ENCODE results near the gene RAB23. TPM values are rescaled to one million over a fixed set of nuclear protein-coding genes. Genes with fewer than 3 reads are reported as not detected.

RAB23 gene
- total RNA-seq, 2 experiments from 2014 or later, result 1.4 to 1.5 TPM

GRCh38 chr6:57207872-57208271, 14.2 kb downstream of the RAB23 start:
- CTCF ChIA-PET, result interaction anchor here (0.7 to 1.6 kb wide), 3 partner anchors 14 to 109 kb away, joined by 3 to 6 read pairs (median 4); partner anchors contain the start of genes PRIM2 and RAB23
- peaks cover 21% of the 10 kb centered on the region for H3K4me1 Mint-ChIP-seq

DNA sequence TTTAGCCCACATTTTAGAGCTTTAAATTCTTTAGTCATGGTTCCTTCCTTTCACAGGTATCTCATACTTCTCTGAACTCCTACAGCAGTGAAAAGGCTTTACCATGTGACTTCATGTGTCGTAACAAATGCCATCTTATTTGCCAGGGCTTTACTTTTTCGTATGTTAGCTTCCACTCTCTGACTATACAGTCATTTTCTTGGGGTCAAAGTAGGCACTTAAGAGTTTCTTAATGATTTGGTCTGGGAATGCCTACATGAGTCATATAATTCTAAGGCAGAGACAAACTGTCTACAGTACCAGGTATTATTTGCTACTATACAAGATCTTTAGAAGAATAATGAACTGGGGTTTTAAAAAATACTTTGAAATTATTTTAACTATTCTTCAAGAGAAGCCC, 15.0 kb downstream of the RAB23 start:
- CTCF ChIA-PET, result interaction anchor here (0.5 to 1.6 kb wide), 5 partner anchors 15 to 110 kb away, joined by 3 to 6 read pairs (median 3); partner anchors contain the start of genes PRIM2 and RAB23
- H3K9me3 Mint-ChIP-seq (ENCODE audit: low read depth), result no peaks in the 10 kb centered on the region
- H3K27ac Mint-ChIP-seq, result no peak overlapping the region
- H3K36me3 Mint-ChIP-seq (ENCODE audit: low read depth), result no peaks in the 10 kb centered on the region
- ATAC-seq, result peak; percentile 76
- intact Hi-C loops (cut with DNase I, micrococcal nuclease), result loop anchor here in 1 of 2 experiments (5.0 kb wide), 1 partner anchor 60 kb away; no protein-coding TSS in a partner anchor
- DNase-seq, result no peak
- POLR2A ChIA-PET, result interaction anchor here (0.8 to 1.2 kb wide), 2 partner anchors 15 to 59 kb away, joined by 3 read pairs; partner anchors contain the start of gene RAB23
- H3K27me3 Mint-ChIP-seq, result no peaks in the 10 kb centered on the region
- peaks cover 21% of the 10 kb centered on the region for H3K4me1 Mint-ChIP-seq
- H3K4me3 Mint-ChIP-seq, result no peak overlapping the region

More at GRCh38 chr6:57207872-57208271, 14.2 kb downstream of the RAB23 start:
- ATAC-seq (peak; percentile 79), DNase-seq (no peak)
- POLR2A ChIA-PET, result no interaction called here
- Mint-ChIP-seq H3K27me3 (no peaks in the 10 kb centered on the region), H3K27ac (no peak overlapping the region), H3K36me3 (ENCODE audit: low read depth) (no peaks in the 10 kb centered on the region), H3K4me3 (no peak overlapping the region), H3K9me3 (ENCODE audit: low read depth) (no peaks in the 10 kb centered on the region)
- intact Hi-C loops (cut with DNase I, micrococcal nuclease), result loop anchor here in 1 of 2 experiments (5.0 kb wide), 1 partner anchor 59 kb away; no protein-coding TSS in a partner anchor

DNA sequence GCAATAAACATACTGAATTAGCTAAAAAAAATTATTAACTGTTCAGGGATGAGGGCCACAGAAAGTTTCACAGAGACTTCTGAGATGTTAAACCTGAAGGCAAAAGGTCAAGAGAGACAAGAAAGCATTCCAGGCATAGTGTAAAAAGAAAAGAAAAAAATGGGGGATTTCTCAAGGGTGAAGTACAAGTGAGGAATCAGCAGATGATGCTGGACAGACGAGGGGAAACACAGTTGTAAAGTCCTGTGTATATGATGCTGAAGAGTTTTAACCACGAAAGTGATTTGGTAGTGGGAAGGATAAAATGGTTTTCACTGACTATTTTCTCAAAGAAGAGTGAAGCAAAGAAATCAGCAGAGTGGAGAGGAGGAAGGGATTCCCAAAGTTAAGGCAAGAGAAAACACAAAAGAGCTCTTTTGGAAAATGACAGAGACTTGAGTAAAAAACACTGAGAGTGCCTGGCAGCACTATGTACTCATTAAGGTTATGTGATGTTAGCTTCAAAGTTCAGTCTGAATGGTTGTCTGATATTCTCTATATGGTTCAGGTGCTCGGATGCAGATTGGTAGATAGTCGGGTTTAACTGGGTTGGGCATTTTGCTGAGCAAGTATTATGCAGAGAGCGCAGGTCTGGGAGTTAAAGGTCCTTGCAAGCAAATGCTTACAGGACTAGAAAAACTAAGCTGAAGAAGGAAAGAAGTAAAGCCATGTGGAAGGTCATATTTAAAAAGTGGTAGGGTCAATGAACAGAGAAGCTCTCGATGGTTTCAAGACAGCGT, 16.4 kb downstream of the RAB23 start:
- POLR2A ChIA-PET, result no interaction called here
- no peak overlapping the region for H3K4me3 Mint-ChIP-seq
- intact Hi-C loops (cut with DNase I, micrococcal nuclease), result loop anchor here in 1 of 2 experiments (5.0 kb wide), 1 partner anchor 62 kb away; no protein-coding TSS in a partner anchor
- H3K9me3 Mint-ChIP-seq (ENCODE audit: low read depth), result no peaks in the 10 kb centered on the region
- no peak overlapping the region for H3K27ac Mint-ChIP-seq
- CTCF ChIA-PET, result no interaction called here
- no peaks in the 10 kb centered on the region for H3K27me3 Mint-ChIP-seq
- ATAC-seq, result no peak
- no peaks in the 10 kb centered on the region for H3K36me3 Mint-ChIP-seq (ENCODE audit: low read depth)
- no peak for DNase-seq
- peaks cover 21% of the 10 kb centered on the region for H3K4me1 Mint-ChIP-seq

- Mint-ChIP-seq H3K9me3 (ENCODE audit: low read depth) (no peaks in the 10 kb centered on the region), H3K27ac (no peak overlapping the region), H3K36me3 (ENCODE audit: low read depth) (no peaks in the 10 kb centered on the region), H3K4me3 (no peak overlapping the region), H3K27me3 (no peaks in the 10 kb centered on the region), H3K4me1 (peaks cover 10% of the 10 kb centered on the region)
- ChIA-PET CTCF (no interaction called here), POLR2A (no interaction called here)
- intact Hi-C loops (cut with DNase I, micrococcal nuclease), result no loop called here
- ATAC-seq (no peak), DNase-seq (no peak)
Observed at GRCh38 chr6:57201718-57202117, 20.4 kb downstream of the RAB23 start.

DNA sequence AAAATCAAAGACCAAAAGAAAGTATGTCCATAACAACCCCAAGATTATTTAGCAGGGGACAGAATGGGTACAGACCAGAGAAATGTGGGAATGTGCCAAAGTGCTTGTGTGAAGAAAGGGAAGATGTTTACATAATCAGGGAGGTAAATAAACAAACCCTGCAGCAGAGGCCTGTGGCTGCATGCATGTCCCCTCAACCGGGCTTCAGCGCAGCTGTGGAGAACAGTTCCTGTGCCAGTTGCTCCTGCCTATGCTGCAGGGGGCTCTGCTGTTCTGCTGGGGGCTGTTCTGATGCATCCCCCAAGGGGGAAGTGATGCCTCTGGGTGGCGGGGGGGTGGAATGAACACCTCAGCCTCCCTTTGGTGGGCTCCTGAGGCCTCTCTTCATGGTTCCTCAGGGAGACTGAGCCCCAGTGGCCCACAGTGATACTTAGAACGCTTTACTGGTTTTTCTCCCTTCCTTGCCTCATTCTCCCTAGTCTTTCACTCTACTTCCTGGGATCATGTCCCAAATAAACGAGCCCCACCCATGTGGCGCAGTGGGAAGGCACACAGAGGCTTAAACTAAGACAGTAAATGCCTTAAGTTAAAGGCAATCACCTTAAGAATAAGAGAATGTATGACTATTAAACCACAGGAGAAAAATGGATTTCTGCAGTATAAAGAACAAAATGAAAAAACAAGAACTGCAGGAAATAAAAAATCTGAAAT, 23.0 kb downstream of the RAB23 start:
- no peak for DNase-seq
- Mint-ChIP-seq H3K4me1 (no peaks in the 10 kb centered on the region), H3K36me3 (ENCODE audit: low read depth) (no peaks in the 10 kb centered on the region), H3K4me3 (no peak overlapping the region), H3K27me3 (no peaks in the 10 kb centered on the region), H3K9me3 (ENCODE audit: low read depth) (no peaks in the 10 kb centered on the region), H3K27ac (no peak overlapping the region)
- POLR2A ChIA-PET, result no interaction called here
- intact Hi-C loops (cut with DNase I, micrococcal nuclease), result no loop called here
- ATAC-seq, result no peak
- CTCF ChIA-PET, result no interaction called here

DNA sequence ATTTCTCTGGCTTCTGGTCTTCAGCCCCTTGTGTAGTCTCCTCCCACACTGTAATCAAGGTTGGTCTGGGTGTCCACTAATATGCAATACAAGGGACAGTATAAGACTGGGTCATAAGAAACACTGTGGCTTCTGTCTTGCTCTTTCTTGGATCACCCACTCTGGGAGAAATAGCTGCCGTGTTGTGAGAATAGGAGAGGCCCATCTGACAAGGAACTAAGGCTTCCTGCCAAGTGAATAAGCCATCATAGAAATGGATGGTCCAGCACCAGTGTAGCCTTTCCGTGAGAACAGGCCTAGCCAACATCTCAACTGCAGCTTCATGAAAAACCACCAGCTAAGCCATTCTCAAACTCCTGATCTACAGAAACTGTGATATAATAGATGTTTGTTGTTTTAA, 26.6 kb downstream of the RAB23 start:
- no peak overlapping the region for H3K4me3 Mint-ChIP-seq
- H3K9me3 Mint-ChIP-seq (ENCODE audit: low read depth), result no peaks in the 10 kb centered on the region
- no peak for ATAC-seq
- CTCF ChIA-PET, result no interaction called here
- no peaks in the 10 kb centered on the region for H3K4me1 Mint-ChIP-seq
- POLR2A ChIA-PET, result no interaction called here
- peaks cover 2% of the 10 kb centered on the region for H3K36me3 Mint-ChIP-seq (ENCODE audit: low read depth)
- no peaks in the 10 kb centered on the region for H3K27me3 Mint-ChIP-seq
- no peak overlapping the region for H3K27ac Mint-ChIP-seq
- intact Hi-C loops (cut with DNase I, micrococcal nuclease), result no loop called here
- no peak for DNase-seq

DNA sequence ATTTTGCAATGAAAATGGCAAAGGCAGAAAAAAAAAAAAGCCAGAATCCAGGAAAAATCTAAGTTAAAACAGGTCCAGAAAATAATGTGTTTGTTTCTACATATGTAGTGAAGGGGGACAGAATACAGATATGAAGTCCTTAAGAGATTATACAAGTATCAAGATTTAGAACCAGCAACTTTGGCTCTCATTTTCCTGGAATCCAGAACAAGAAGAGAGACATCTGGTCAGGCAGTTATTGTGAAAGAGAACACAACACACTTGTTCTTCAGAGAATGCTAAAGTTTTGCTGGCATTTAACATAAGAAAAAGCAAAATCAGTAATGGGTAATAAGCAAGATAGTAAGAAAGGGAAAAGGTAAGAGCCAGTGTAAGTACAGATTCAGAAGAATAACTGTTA, 28.9 kb downstream of the RAB23 start:
- no peak for DNase-seq
- Mint-ChIP-seq H3K36me3 (ENCODE audit: low read depth) (peaks cover 2% of the 10 kb centered on the region), H3K27me3 (no peaks in the 10 kb centered on the region), H3K9me3 (ENCODE audit: low read depth) (no peaks in the 10 kb centered on the region), H3K4me1 (no peaks in the 10 kb centered on the region), H3K27ac (no peak overlapping the region), H3K4me3 (no peak overlapping the region)
- ChIA-PET POLR2A (no interaction called here), CTCF (no interaction called here)
- ATAC-seq, result no peak
- intact Hi-C loops (cut with DNase I, micrococcal nuclease), result no loop called here

GRCh38 chr6:57190140-57190539, 32.0 kb downstream of the RAB23 start:
- H3K9me3 Mint-ChIP-seq (ENCODE audit: low read depth), result no peaks in the 10 kb centered on the region
- H3K27me3 Mint-ChIP-seq, result no peaks in the 10 kb centered on the region
- no peak overlapping the region for H3K27ac Mint-ChIP-seq
- no peaks in the 10 kb centered on the region for H3K4me1 Mint-ChIP-seq
- intact Hi-C loops (cut with DNase I, micrococcal nuclease), result loop anchor here in 1 of 2 experiments (1.0 kb wide), 1 partner anchor 126 kb away; no protein-coding TSS in a partner anchor
- DNase-seq (no peak), ATAC-seq (no peak)
- no peak overlapping the region for H3K4me3 Mint-ChIP-seq
- H3K36me3 Mint-ChIP-seq (ENCODE audit: low read depth), result peaks cover 12% of the 10 kb centered on the region
- CTCF ChIA-PET, result interaction anchor here (1.2 to 1.3 kb wide), 2 partner anchors 33 to 127 kb away, joined by 3 to 4 read pairs; partner anchors contain the start of gene PRIM2
- POLR2A ChIA-PET, result no interaction called here

- H3K4me3 Mint-ChIP-seq, result no peak overlapping the region
Observed at GRCh38 chr6:57183336-57183735, 38.8 kb downstream of the RAB23 start.

DNA sequence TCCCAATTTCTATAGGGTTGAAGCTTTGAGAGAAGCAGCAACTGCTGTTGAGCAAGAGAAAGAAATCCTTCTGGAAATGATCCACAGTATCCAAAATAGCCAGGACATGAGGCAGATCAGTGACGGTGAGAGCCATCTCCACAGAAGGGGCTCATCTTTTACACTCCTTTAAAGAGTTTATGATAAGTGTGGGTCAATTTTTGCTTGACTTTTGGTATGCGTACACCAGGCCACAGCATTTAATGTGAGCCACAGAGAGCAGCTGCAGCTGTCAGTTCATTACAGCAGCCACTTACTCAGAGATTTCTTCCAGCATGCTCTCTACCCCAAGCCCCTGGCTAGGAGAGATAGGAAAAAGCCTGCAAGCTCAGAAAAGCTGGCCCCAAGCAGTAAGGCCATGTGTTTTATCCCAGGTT, 40.1 kb downstream of the RAB23 start:
- Mint-ChIP-seq H3K4me1 (no peaks in the 10 kb centered on the region), H3K27me3 (no peaks in the 10 kb centered on the region), H3K27ac (peak overlapping the region; percentile 65), H3K9me3 (ENCODE audit: low read depth) (no peaks in the 10 kb centered on the region), H3K36me3 (ENCODE audit: low read depth) (peaks cover 44% of the 10 kb centered on the region), H3K4me3 (no peak overlapping the region)
- ChIA-PET CTCF (interaction anchor here (0.6 to 0.7 kb wide), 2 partner anchors 20 to 65 kb away, joined by 3 to 6 read pairs; no protein-coding TSS in a partner anchor), POLR2A (no interaction called here)
- intact Hi-C loops (cut with DNase I, micrococcal nuclease), result no loop called here
- ATAC-seq (no peak), DNase-seq (no peak)

More at GRCh38 chr6:57183336-57183735, 38.8 kb downstream of the RAB23 start:
- POLR2A ChIA-PET, result no interaction called here
- no peak for ATAC-seq
- intact Hi-C loops (cut with DNase I, micrococcal nuclease), result no loop called here
- no peak overlapping the region for H3K27ac Mint-ChIP-seq
- H3K36me3 Mint-ChIP-seq (ENCODE audit: low read depth), result peaks cover 46% of the 10 kb centered on the region
- no peak for DNase-seq
- no peaks in the 10 kb centered on the region for H3K9me3 Mint-ChIP-seq (ENCODE audit: low read depth)
- H3K4me1 Mint-ChIP-seq, result no peaks in the 10 kb centered on the region
- CTCF ChIA-PET, result no interaction called here
- H3K27me3 Mint-ChIP-seq, result no peaks in the 10 kb centered on the region

DNA sequence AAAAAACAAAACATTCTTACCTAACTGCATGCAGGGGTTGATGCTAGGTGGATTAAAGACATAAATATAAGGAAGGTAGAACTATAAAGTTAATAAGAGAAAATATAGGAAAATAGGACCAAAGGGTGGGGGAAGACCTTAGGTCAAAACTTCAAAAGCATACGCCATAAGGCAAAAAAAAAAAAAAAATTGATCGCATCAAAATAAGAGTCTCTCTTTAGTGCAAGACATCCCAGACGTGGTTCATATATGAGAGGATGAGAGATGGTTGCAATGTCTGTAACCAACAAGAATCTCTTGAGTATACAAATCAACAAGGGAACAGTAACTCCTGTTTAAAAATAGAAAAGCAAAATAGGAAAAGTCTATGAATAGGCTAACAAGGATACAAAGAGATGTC, 41.5 kb downstream of the RAB23 start:
- DNase-seq (no peak), ATAC-seq (no peak)
- Mint-ChIP-seq H3K27me3 (no peaks in the 10 kb centered on the region), H3K36me3 (ENCODE audit: low read depth) (peaks cover 38% of the 10 kb centered on the region), H3K27ac (peak overlapping the region; percentile 18), H3K4me1 (peaks cover 11% of the 10 kb centered on the region), H3K9me3 (ENCODE audit: low read depth) (no peaks in the 10 kb centered on the region), H3K4me3 (no peak overlapping the region)
- ChIA-PET POLR2A (no interaction called here), CTCF (no interaction called here)
- intact Hi-C loops (cut with DNase I, micrococcal nuclease), result no loop called here

Measured in activated CD4-positive, alpha-beta T cell treated with anti-CD3 and anti-CD28 coated beads for 36 hours (primary cell).